NCI-H2196 (cell line): ENCODE measurements around the gene INO80D.

Experiments
- DNase-seq: peaks from one replicate; lab custom pipeline; 2025; ENCODE audit not compliant: unreplicated experiment; lab: John Stamatoyannopoulos, UW

Gene INO80D

GRCh38 chr2:205947621-205948495 is 138.1 kb downstream of the INO80D start:
- peak; percentile 49 for DNase-seq

GRCh38 chr2:205946226-205946625 is 139.7 kb downstream of the INO80D start:
- DNase-seq, result no peak
